ENCODE data around the gene PIGH.
"Not testable (repeated sequence)": the region's sequence is repeated elsewhere in the genome, so short reads cannot be mapped to it uniquely, and the experiment has no call there.

Gene PIGH, protein sequence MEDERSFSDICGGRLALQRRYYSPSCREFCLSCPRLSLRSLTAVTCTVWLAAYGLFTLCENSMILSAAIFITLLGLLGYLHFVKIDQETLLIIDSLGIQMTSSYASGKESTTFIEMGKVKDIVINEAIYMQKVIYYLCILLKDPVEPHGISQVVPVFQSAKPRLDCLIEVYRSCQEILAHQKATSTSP

DNA sequence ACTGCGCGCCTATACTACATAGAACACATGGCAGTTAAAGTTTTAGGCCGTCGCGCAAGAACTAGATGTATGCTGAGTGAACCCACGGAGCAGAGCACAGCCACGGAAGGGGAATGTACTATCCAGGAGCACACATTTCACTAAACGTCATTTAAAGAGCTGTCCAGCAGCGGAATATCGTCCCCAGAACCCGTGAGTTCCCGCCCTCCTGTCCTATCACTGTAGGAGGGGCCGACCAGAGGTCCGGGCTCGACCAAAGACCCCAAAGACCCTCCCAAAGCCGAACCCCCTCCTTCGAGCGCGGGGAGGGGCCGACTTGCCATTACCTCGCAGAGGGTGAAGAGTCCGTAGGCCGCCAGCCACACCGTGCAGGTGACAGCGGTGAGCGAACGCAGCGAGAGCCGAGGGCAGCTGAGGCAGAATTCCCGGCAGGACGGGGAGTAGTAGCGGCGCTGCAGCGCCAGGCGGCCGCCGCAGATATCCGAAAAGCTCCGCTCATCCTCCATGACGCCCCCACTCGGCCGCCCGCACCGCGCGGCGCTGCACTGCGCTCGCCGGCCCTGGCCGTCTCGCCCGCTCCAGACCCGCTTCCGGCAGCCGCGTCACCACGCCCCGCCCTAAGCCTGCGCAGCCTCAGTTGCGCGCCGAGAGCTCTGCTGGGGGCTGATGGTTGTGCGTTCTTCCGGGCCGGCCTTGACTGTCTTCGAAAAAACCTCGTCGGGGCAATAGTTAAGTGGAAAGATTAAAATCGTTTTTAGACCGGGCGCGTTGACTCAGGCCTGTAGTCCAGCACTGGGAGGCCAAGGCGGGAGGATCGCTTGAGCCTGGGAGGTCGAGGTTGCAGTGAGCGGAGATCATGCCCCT lies at the start of gene PIGH:
Gene PIGH, minus strand, starts transcription at position 571 of the 864 bp plus-strand sequence. Its CDS starts 65 bp downstream, at position 506.
- DNase-seq, result no peak

DNA sequence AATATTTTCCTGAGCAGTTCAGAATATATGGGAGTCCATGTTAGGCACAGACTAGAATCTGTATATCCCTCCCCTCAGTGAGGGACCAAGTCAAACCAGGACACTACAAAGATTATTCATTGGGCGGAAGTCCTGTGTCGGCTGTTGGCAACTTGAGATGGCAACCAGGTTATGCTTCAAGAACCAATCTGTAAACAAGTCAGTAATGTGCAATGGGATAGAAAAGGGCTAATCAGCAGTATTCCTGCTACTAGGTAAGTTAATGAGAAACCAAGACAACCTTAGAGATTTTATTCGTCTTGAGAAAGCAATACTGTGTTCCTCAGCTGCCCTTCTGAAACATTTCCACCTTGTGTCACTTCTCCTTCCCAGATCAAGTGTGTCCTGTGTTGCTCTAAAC lies 46.1 kb upstream of the PIGH start:
- no peak for DNase-seq

DNA sequence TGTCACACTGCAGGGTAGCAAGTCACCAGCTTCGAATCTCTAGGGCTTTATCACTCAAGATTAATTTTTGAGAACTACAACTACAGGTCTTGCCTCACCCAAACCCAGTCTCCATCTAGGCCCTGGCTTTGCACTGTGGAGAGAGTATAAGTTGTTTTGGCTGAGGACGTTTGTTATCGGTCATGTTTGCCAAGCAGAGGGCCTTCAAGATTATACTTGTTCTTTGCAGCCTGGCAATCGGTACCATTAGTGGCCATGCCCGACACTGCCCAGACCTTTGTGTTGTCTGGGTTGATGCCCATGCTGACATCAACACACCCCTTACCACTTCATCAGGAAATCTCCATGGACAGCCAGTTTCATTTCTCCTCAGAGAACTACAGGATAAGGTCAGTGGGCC lies 45.3 kb upstream of the PIGH start:
- DNase-seq, result no peak

DNA sequence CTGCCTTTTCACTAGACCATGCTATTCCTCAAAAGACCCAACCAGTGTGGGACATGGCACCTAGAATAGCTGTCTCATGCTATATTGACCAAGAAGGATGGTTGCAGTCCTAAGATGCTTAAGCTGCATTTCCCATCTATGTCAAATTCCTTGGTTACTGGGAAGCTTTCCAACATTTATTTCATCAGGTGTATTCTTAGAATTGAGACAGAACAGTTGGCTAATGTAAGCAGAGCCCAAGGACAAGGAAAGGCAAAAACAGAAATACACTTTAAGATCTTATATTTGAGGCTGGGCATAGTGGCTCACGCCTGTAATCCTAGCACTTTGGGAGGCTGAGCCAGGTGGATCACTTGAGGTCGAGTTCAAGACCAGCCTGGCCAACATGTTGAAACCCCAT lies 44.4 kb upstream of the PIGH start:
- no peak for DNase-seq

DNA sequence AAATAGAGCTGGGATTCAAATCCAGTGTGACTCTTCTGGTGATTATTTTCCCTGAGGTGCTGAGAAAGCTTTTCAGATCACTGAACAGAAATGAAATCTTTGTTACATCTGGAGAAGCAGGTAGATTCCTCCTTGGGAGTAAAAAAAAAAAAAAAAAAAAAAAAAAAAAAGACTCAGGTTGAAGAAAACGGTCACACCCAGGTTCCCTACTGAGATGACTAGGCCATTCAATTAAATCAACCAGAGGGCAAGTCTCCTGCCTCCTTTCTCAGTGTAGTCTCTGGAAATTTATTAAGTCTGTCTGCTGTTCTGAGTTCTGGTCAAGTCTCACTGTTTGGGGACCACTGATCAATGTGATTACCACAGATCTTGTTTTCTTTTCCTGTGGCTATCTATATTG lies 43.6 kb upstream of the PIGH start:
- no peak for DNase-seq

DNA sequence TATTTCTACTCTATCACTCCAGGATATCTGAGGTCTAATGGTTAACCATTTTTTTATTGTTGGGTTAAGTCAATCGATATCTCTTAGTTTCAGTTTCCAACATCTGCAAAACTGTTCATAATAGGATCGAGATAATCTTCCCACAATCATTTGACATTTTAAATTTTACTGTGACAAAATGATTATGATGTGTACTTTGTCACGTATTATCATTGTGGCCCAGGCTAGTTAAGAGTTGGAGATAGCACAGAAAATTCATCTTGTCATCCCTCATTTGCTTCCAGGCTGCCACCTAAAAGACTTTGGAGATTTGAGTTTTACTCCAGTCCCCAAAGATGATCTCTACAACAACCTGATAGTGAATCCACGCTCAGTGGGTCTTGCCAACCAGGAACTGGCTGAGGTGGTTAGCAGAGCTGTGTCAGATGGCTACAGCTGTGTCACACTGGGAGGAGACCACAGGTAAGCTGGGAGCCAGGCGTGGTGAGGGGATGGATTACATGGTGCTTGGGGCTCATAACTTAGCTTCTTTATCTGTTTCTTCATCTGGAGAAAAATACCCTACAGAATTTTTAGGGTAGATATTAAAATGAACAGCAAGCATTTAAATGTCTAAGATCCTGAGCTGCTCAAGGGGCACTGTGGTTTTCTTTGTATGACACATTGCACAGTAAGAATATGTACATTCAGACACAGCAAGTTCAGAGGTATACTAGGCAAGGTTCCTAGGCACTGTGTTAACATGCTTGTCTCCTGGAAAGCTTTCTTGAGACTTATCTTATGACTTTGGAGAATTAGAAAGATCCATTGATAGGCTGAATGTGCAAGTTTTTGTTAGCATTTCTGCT lies 42.1 kb upstream of the PIGH start:
- no peak for DNase-seq

DNA sequence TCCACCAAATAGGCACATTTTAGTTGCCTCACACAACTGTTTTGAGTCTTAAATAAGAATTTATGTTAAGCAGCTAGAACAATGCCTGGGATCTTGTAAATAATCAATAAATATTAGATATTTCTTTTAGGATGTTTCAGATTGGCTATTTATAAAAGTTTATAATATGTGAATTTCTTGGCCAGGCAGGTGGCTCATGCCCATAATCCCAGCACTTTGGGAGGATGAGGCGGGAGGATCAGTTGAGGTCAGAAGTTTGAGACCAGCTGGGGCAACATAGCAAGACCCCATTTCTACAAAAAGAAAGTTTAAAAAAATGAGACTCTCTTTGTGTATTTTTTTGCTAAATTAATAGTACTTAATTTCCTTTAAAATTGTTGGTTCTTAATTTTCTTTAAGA lies 41.4 kb upstream of the PIGH start:
- no peak for DNase-seq

DNA sequence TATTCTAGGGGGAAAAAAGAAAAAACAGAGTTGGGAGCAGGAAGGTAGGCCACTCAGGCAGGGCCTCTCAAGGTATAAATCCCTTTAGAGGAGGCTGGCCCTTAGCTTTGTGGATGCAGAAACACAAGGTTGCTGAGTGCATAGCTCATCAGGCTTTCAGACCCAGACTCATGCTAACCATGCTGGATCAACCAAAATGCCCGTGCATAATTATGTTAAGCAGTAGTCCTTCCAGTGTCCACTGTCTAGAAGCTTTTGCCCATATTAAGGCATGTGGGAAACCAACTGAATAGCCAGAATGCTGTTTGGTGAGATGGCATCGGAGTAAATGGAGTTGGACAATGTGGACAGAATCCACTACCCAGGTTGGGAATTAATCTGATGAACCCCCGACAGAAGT lies 38.6 kb upstream of the PIGH start:
- no peak for DNase-seq

DNA sequence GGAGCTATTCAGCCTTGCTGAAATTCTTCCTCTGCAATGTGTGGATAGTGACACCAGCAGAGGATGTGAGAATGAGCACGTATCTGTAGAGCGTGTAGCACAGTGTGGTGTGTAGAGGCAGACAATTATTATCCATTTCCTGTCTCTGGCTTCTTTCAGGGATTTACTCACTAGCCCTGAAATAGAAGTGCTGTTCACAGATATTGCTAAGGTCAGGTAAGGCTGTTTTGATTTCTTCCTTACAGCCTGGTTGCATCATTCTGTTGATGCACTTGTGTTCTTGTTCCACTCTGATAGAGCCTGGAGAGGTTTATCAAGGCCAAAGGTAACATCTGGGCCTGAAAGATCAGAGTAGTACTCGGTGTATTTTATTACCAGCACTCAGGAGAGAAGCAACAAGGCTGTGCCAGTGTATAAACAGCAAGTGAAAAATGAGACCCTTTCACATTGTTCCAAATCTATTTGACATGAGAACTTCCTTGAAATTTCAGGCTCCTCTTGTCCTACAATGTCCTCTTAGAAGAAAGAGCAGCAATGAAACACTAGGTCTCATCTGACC lies 36.4 kb upstream of the PIGH start:
- DNase-seq, result no peak

DNA sequence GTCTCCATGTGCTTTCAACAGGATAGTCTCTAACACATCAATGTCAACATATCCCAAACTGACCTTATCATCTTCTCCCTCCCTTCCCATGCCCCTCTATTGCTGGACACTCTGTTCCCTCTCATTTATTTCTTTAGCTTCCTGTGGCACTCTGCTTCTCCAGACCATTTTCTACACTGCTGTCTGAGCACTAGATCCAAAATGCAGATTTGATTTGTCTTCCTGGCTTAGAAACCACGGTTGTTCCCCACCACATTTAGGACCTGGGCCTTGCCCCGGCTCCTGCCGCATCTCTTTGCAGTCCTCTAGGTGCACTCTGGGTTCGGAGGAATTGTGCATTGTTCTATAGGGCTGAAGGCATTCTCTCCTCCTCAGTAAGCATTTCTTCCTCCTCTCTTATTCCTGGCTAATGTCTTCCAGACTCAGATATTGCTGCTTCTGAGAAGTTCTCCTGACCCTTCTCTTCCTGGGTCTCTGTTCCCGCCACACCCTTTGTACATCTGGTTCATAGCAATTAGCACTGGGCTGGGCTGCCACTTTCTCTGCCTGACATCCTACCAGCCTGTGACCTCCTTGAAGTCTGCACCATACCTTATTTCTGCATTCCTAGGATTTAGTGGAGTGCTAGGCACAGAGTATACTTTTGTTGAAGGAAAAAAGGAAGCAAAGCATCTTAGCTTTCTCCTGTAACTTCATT lies 33.5 kb upstream of the PIGH start:
- DNase-seq, result no peak

DNA sequence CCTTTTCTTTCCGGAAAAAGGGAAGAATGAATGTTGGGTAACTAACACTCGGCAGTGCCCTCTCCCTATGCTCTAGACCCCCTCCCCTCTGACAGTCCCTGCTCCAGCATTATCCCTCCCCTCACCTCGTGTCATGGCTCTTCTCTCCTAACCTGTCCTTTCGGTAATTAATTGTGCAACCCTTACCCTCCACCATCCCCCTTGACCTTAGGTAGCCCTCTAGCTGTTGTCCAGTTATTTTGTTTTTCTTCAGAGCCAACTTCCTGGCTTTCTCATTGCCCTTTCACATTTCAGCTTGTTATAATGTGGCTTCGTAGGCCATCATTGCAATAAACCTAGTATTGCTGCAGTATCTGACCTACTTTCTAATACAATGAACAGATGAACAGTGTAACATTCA lies 30.9 kb upstream of the PIGH start:
- DNase-seq, result no peak

DNA sequence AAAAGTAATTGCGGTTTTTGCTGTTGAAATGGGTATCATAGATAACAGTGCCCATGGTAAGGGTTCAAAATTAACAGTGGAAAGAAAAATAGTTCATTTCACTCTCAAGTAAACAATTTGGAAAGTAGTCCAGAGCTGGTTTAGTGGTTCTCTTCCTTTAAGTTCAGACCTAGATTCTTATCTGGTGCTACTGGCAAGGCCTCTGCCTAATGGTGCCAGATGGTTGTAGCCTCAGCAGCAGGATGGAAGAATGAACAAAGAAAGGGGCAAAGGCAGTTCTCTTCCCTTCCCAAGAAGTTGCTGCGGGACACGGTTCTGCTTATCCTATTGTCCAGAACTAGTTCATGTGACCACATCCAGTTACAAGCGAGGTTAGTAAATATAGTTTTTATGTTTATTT lies 30.1 kb upstream of the PIGH start:
- DNase-seq, result no peak

DNA sequence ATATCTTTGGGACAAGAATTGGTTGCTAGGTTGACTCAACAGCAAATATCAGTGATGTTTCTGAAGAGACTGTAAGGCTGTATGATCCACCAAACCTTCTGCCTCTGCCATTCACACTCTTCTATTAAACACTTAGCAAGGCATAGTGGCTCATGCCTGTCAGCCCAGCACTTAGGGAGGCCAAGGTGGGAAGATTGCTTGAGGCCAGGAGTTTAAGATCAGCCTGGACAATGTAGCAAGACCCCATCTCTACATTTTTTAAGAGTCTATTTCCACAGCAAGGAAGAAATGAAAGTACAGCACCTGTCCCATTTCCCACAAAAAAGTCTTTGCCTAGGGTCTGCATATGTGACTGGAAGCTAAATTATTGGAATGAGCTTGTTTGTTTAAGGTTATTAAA lies 27.5 kb upstream of the PIGH start:
- DNase-seq, result no peak

DNA sequence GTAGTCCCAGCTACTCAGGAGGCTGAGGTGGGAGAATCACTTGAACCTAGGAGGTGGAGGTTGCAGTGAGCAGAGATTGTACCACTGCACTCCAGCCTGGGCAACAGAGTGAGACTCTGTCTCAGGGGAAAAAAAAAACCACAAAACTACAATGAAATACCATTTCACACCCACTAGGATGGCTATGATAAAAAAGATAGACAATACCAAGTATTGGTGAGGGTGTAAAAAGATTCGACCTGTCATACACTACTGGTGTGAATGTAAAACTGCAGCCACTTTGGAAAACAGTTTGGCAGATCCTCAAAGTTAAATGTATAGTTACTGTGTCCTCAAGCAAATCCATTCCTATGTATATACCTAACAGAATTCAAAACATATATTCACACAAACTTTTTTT lies 26.1 kb upstream of the PIGH start:
- not testable (repeated sequence) for DNase-seq

DNA sequence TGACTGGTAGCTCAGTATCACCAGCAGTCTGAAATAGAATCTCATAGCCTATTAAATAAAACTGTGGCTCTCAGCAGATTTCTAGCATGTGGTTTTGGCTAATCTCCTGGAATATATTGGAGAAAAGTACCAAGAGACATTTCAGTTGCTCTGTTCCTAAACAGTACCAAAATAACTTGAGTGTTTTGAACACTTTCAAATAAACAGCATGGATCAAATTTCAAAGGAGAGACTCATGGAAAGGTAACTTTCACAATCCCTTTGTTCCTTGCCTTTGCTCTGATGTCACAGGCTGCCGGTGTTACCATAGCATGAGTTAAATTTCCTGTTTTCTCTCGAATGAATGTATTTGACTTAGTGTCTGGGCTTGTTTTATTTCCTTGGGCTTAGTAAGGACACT lies 23.0 kb upstream of the PIGH start:
- no peak for DNase-seq

DNA sequence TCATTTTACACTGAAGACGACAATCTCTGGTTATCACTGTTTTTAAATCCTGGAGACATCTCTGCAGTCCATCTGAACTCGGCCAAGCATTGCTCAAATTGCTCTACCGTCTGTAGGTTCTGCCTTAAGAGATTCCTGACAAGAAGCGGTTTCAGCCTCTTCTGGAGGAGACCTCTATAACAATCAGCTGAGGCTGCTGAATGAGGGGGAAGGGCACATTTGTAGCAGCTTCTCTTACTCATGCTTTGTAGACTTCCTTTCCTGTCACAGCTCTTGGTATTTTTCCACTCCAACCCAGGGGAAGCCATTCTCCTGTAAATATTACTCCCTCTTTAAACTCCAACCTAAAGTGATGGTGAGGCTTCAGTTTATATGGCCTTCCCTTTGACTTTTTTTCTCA lies 22.6 kb upstream of the PIGH start:
- no peak for DNase-seq

DNA sequence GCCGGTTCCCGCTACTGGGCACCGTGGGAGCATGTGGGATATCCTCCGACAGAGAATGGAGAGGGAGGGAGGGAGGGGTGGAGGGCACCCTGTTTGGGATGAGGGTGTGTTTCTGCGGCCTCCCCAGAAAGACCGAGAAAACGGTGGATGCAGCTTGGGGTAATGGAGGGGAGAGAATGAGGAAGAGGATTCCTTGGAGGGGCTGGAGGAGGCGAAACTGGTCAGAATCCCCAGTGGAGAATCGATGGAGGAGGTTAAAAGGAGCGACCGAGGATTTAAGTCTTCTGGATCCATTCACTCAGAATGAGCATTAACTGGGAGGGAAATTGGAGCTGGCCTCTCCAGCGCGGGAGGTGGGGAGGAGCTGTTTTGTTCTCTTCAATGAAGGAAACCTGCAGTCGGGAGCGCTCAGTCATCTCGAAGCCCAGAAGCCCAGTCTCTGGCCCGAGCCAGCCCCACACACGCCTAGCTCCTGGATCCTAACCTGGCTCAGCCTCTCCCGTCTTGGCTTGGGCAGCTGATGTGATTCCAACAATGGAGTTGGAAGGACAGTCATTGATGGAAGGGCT lies 20.2 kb upstream of the PIGH start:
- no peak for DNase-seq

DNA sequence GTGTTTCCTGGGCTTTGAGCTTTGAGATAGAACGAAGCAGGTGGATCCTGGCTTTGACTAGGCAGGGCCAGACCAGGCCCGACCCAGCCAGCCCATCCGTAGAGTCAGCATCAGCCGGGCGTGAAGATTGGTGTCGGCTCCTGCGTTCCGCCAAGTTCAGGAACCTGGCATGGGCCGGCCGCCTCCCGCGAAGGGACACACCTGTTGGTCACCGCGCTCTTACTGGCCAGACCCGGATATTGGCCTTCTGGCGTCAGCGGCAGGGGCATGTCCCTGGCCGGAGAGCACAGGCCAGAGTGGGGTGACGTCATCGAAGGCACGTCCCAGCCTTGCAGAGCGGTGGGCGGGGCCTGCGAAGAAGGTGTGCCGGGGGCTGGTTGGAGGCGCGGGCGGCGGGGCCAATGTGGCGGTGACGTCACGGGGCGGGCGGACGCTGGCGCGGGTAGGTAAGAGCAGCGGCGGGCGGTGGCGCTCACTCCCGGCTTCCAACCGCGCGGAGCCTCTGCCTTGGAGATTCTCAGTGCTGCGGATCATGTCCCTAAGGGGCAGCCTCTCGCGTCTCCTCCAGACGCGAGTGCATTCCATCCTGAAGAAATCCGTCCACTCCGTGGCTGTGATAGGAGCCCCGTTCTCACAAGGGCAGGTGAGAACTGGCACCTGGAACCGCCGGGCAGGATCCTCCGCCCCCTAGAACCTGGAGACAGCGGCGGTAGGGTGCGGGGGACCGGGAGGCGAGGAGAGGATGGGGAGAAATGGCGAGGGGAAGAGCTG lies 19.6 kb upstream of the PIGH start, which contains the start of gene ARG2:
Gene ARG2, plus strand, starts transcription at position 475 of the 771 bp plus-strand sequence. Its CDS starts 58 bp downstream, at position 533.
- peak; percentile 18 for DNase-seq

DNA sequence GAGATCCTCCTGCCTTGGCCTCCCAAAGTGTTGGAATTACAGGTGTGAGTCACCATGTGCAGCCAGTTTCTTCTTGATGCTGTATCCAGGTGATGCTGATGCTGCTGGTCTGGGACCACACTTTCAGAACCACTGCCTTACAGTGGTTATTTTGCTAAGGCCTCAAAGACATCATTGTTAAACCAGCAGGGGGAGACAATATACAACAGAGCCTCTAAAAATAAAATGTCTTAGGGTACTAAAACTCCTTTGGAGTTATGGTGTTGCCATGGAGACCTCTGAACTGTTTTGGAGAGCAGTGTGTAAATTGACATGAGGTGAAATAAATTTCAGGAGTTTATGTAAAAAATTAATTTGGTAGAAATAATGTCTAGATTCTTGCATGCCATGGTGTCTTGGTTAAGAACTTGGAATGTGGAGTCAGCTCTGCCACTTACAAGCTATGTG lies 18.6 kb upstream of the PIGH start:
- peak; percentile 8 for DNase-seq

DNA sequence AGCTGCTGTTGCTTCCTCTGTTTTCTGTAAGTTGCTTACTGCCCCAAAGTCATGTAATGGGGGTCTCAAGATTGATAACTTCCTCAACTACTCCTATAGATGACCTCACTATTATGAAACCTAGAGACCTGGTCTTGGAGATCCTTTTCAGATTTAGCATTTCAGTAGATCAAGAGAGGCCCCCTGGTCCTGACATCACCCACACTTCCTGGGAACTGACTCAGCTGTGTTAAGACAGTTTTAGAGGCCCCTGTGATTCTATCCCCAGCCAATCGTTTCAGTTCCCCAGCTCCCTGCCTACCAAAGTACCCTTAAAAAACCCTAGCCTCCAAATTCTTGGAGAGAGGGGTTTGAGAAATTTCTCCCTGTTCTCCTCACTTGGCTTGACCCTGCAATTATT lies 10.4 kb upstream of the PIGH start:
- DNase-seq, result no peak

DNA sequence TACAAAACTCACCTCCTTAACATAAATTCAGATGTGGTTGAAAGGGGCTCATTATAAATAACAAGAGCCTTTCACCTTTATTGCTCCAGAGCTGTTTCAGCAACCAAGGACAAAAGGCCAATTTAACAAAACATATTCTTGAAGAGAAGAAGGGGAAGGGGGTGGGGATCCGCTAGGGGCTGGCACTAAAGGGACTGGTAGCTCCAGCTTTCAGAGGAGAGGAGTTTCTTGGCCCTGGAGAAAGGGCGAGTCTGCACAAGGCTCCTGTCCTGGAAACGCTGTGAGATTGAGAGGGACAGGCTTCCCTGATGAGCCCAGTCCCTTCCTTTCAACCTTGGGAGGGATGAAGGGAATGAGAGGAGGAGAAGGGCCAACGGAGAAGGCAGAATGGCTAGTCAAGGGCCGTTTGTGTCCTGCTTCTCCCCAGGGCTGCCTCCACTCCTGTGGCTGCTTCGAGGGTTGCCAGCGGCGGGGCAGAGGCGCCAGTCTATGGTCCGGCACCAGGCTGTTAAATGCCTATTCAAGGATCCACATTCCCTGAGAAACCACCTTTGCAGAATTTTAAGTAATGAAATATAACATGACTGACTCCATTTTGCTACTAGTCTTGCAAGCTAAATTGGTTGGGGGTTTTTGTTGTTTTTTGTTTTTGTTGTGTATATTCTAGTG lies 9.7 kb upstream of the PIGH start:
- DNase-seq, result no peak
